Ureter (tissue), 1 donor: ENCODE results near the gene BOD1L2. TPM values are rescaled to one million over a fixed set of nuclear protein-coding genes. Genes with fewer than 3 reads are reported as not detected.

Experiments used
- DNase-seq: peaks from one replicate; pipeline ENCODE4 v3.0.0-alpha.2; 2020; ENCODE audit warnings: low spot score
- total RNA-seq: library from RNA; stranded (reverse); gene quantifications from one replicate; pipeline ENCODE4 v1.2.4, GENCODE V29; 2023
- donor health status: DM: yes; HTN: yes; CAD: no.

The BOD1L2 gene
- total RNA-seq, 1 donor from 2014 or later, result not detected

GRCh38 chr18:57150081-57150480 lies 3.2 kb downstream of the BOD1L2 start:
- DNase-seq, result no peak

DNA sequence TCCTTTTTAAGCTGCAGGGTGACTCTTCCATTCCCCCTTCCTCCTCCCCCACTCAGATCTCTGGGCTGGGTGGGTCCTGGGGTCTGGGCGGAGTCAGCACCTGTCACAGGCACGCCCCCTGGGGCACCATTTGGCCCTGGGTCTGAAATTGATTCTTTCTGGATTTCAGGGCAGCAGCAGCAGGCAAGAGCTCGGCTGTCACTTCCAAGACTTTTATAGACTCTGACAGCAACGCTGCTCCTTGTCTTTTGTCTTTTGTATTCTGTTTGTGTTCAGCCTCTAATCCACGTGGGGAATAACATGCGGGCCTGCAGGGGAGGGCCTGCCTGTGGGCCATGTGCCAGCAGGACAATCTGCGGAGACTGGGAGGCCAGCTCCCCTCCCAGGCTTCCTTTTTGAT lies 3.9 kb downstream of the BOD1L2 start:
- no peak for DNase-seq

DNA sequence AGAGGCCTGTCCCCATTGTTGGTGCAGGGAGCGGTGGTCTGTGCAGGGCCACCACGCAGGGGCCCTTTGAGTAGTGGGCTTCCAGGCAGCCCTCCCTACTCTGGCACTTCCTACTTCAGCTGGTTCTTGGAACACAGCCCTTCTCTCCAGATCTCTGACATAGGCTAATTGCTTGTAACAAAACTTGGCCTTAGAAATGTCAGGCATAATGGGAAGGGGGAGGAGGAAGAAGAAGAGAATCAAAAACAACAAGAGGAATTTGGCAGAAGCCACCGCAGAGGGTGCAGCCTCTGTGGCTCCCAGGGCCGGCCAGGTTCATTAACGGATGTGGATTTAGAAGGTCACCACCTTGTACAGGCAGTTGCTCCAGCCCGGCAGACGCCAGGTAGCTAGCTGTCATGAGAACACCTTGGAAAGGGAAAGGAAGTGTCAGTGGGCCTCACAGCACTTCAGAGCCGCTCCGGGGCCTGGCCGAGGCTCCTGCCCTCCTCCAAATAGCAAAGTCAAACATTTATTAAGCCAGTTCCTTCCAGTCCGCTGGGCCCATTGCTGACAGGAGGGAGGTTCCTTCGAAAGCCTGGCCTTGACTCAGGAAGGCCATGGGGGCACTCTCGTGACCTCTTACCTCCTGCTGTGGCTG lies 7.4 kb downstream of the BOD1L2 start:
- DNase-seq, result no peak

- no peak for DNase-seq
Observed at GRCh38 chr18:57164401-57164800, 17.5 kb downstream of the BOD1L2 start.

GRCh38 chr18:57167617-57168308 lies 20.9 kb downstream of the BOD1L2 start:
- no peak for DNase-seq

GRCh38 chr18:57171026-57171425 lies 24.1 kb downstream of the BOD1L2 start:
- DNase-seq, result no peak

DNA sequence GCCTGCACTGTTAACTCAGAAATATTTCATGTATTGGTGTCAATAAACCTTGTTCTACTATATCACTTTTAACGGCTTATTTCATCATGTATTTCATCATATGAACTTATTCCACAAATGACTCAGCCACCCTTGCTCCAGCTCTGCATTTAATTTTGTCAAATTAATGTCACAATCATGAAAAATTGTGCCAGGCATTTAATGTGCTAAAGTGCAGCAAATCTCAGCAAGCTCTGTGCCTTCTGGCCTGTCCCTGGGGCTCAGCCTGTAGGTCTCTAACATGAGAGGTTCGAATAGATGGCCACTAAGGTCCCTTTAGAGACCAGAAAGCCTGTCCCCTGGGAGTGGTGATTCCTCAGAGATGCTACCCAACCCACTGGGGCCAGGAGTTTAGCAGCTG lies 28.6 kb downstream of the BOD1L2 start:
- DNase-seq, result no peak

- no peak for DNase-seq
Observed at GRCh38 chr18:57185434-57185833, 38.5 kb downstream of the BOD1L2 start.

DNA sequence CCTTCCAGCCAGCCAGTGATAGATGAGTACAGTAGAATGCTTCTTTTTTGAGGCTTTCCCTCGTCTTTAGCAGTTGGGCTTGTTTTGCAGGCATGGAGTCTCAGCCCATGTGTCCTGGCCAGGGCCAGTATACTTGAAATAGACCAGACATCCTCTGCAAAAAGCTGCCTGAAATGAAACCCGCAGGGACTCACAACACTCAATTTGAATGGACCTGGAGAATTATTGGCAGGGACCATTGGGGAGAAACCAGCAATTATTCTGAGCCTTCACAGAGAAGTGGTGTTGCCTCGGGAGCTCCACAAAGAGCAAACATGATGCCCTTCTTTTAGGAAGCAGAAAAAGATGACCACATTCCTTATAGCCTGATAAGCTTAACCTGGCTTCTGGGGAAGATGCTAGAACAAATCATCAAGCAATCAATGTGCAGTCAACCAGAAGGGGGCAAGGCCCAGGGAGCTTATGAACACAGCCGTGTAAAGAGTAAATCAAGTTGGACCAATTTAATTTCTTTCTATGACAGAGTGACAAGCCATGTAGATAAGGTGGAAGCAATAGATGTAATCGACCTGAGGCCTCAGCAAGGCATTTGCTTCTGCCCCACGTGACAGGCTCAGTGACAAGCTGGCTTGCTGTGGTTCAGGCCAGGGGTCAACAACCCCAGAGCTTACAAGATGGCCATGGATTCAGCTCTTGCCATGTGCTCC lies 42.1 kb downstream of the BOD1L2 start:
- DNase-seq, result no peak

DNA sequence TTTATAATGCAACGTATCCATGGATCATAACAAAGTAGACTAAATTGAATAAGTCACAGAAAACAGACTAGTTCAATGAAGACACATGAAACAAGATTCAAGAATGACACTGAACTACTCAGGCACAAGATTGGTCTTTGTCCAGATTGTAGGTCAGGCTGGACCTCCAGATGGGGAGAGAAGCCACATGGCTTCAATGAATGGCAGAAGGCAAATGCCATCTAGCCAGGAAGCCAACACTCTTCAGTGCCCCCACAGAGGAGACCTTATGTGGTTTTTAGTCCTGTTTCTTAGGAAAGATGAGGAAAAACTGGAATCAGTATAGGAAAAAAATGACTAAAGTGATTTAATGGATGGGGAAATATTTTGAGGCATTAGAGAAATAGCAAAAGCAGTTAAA lies 43.1 kb downstream of the BOD1L2 start:
- DNase-seq, result no peak

DNA sequence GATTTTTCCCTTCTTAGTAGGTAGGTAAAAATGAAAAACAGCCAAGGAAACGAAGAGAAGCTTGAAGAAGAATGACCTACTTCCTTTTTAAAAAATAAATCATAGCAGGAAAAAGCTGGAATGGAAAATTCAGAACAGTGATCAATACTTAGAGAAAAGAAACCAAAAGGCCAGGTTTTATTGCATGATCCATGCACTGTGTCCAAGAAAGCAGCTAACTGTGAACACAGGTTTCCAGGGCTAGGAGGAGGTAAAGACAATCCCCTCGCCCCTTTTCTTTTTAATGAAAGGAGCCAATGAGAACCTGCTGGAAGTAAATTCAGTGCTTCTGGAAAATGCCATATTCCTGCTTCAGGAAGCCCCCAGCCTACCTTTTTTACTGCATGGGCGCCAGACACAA lies 47.2 kb downstream of the BOD1L2 start:
- no peak for DNase-seq

GRCh38 chr18:57194622-57195021 lies 47.7 kb downstream of the BOD1L2 start:
- no peak for DNase-seq

- no peak for DNase-seq
Observed at GRCh38 chr18:57195341-57195740, 48.5 kb downstream of the BOD1L2 start.

DNA sequence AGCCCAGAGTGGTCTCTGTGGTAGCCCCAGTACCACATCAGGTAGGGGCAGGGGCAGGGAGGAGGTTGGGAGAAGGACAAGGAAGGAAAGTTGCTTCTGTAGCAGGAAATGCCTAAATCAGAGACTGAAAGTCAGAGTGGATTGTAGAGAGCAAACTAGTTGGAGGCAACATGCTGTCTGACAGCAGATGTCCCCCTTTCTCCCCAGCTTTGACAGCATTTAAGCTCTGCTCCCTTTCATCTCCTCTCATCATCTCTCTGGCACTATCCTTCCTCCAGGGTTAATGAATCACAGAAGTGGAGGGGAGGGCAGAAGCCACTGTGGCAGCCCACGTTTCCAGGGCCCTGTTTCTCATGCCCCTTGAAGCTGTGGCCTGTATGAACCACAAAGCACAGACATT lies 50.4 kb downstream of the BOD1L2 start:
- no peak for DNase-seq

- DNase-seq, result no peak
Observed at GRCh38 chr18:57198073-57198472, 51.2 kb downstream of the BOD1L2 start.

Other genes with a start within 250 kb of the BOD1L2 start
- not detected for gene ST8SIA3, start 205.5 kb downstream of the BOD1L2 start, total RNA-seq